Measurements from ENCODE around the gene EVPLL. TPM values are rescaled to one million over a fixed set of nuclear protein-coding genes. Genes with fewer than 3 reads are reported as not detected.
A peak's percentile ranks its signal among the peaks of the same experiment; 100 is the strongest.
"Not testable (repeated sequence)": the region's sequence is repeated elsewhere in the genome, so short reads cannot be mapped to it uniquely, and the experiment has no call there.

The EVPLL gene
- polyA plus RNA-seq, 5 donors = 0.51 to 0.94 (median 0.85) TPM

GRCh38 chr17:18379246-18380146 lies 1.9 kb downstream of the EVPLL start:
- DNase-seq = no peak

GRCh38 chr17:18380471-18381157 lies 3.0 kb downstream of the EVPLL start:
- no peak for DNase-seq

DNA sequence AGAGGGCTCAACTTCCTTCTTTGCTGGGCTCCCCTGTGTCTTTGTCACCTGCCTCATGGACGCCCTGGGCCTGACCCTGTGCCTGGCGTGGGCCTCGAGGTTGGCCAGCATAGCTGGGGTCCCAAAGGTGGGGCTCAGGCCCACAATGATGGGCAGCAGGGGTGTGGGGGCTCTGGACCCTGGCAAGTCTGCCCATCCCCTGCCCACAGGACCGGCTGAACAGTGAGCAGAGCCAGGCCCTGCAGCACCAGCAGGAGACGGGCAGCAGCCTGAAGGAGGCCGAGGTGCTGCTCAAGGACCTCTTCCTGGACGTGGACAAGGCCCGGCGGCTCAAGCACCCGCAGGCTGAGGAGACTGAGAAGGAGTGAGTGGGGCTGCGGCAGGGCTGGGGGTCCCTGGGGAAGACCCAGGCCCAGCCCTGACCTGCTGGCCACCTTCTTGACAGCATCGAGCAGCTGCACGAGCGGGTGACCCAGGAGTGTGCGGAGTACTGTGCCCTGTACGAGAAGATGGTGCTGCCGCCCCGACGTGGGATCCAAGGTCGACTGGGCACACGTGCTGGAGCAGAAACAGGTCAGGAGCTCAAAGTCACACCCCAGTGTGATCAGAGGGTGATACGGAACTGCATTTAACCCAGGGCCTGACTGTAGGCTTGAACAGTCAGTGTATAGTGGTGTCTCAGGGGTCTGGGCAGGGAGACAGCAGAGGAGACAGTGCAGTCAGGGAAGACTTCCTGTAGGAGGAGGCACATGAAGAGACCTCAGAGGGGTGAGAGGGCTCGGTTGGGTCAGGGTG lies 3.8 kb downstream of the EVPLL start:
- DNase-seq = no peak

DNA sequence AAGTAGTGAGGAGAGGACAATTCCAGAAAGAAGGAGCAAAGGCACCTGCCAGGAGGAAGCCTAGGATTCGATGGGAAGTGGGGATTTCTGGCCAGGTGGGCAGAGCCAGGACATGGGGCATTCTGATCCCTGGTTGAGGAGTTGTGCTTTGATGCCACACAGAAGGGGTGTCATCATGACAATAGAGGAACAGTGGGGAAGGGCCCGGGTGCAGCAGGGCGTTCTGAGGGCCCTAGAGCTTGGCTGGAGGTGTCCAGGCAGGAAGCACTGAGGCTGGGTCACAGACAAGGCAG lies 4.3 kb downstream of the EVPLL start:
- DNase-seq = no peak

GRCh38 chr17:18382441-18383078 lies 5.0 kb downstream of the EVPLL start:
- no peak for DNase-seq

DNA sequence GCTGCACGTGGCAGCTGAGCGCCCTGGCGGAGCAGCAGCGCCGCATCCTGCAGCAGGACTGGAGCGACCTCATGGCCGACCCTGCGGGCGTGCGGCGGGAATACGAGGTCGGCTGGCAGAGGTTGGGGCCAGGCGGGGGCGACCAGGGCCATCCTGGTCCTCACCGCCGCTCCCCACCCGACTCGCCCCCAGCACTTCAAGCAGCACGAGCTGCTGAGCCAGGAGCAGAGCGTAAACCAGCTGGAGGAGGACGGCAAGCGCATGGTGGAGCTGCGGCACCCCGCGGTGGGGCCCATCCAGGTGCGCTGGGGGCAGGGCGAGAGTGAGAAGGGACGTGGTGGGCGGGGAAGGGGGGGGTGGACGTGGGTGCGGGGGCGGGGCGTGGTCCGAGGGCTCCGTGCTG lies 5.5 kb downstream of the EVPLL start:
- DNase-seq = not testable (repeated sequence)

DNA sequence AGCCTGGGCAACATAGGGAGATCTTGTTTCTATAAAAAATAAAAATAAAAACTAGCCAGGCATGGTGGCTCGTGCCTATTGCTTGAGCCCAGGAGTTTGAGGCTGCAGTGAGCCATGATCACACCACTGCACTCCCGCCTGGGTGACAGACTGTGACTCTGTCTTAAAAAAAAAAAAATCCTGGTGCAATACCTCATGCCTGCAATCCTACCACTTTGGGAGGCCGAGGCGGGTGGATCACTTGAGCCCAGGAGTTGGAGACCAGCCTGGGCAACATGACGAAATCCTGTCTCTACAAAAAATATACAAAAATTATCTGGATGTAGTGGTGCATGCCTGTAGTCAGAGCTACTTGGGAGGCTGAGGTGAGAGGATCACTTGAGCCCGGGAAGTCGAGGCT lies 6.7 kb downstream of the EVPLL start:
- not testable (repeated sequence) for DNase-seq

DNA sequence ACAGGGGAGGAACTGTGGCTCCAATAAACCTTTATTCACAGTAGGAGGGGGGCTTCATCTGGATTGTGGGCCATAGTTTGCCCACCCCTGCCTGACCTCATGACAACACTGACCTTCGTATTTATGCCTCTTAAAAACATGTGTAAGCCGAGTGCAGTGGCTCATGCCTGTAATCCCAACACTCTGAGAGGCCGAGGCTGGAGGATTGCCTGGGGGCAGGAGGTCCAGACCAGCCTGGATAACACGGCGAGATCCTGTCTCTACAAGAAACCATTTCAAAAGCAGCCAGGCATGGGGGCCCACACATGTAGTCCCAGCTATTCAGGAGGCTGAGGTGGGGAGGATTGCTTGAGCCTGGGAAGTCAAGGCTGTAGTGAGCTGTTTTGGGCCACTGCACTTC lies 10.0 kb downstream of the EVPLL start:
- not testable (repeated sequence) for DNase-seq

GRCh38 chr17:18388266-18388665 lies 10.7 kb downstream of the EVPLL start:
- not testable (repeated sequence) for DNase-seq

DNA sequence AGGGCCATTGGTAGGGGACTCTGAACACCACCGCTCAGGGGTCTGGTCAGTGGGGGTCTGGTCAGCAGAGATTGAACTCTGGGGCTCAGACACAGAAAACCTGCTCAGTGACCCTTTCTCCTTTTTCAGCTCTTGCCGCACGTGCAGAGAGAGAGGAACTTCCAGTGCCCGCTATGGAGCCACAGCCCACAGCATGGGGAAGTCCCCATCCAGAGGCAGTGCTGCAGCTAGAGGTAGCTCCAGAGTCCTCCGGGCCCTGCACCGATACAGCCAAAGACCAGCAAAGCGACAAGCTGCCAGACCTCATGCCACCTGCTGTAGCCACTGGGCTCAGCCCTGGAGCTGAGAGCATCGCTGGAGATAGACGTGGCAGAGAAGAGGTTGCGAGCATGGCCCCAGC lies 11.2 kb downstream of the EVPLL start:
- not testable (repeated sequence) for DNase-seq

- not testable (repeated sequence) for DNase-seq
Measured at GRCh38 chr17:18401872-18402590, 24.5 kb downstream of the EVPLL start.

GRCh38 chr17:18403166-18403565 lies 25.6 kb downstream of the EVPLL start:
- DNase-seq = not testable (repeated sequence)

- not testable (repeated sequence) for DNase-seq
Measured at GRCh38 chr17:18403604-18404003, 26.0 kb downstream of the EVPLL start.

- not testable (repeated sequence) for DNase-seq
Measured at GRCh38 chr17:18408906-18409305, 31.3 kb downstream of the EVPLL start.

- DNase-seq = not testable (repeated sequence)
Measured at GRCh38 chr17:18409321-18409720, 31.7 kb downstream of the EVPLL start.

GRCh38 chr17:18410736-18411135 lies 33.2 kb downstream of the EVPLL start:
- peak; percentile 21 for DNase-seq

DNA sequence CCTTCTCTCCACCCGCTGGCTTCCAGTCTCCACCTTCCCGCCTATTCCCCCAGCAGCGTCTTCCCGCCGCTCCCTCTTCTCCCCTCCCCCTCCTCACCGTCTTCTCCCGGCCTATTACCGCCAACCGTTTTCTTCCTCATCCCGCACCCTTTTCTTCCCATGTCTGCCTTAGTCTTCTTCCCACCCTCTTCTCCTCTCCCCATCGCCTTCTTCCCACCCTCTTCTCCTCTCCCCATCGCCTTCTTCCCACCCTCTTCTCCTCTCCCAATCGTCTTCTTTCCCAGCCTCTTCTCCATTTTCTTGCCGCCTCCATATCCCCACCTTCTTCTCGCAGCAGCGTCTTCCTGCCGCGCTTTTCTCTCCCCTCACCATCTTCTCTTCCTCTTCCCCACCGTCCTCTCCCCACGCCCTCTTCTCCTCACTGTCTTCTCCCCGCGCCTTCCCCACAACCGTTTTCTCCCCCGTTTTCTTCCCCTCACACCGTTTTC lies 33.8 kb downstream of the EVPLL start:
- peak; percentile 54 to 64 for DNase-seq

GRCh38 chr17:18412001-18412538 lies 34.5 kb downstream of the EVPLL start:
- DNase-seq = not testable (repeated sequence)

DNA sequence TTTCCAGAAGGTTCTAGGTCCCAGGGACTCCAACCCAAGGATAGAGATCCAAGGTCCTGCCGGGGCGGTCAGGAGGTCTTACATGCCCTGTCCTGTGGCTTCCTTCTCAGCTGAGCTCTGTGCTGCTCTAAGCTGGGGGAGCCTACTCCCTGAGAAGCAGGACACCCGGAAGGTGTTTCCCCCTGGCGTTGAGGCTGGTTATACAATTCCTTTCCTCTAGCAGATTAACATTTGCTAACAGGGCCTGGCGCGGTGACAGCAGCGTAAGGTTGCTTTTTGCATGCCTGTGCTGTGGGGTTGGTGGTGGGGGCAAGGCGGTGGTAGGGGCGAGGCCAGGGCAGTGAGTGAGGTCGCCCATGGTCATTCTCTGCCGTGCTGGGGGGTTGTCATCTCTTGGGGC lies 43.9 kb downstream of the EVPLL start:
- not testable (repeated sequence) for DNase-seq

- not testable (repeated sequence) for DNase-seq
Measured at GRCh38 chr17:18422464-18422863, 44.9 kb downstream of the EVPLL start.

GRCh38 chr17:18423015-18423414 lies 45.4 kb downstream of the EVPLL start:
- not testable (repeated sequence) for DNase-seq
